ENCODE measurements around the gene CHMP4A.

Gene CHMP4A

GRCh38 chr14:24212924-24213865, at the start of gene CHMP4A:
Gene CHMP4A (minus strand): TSS chr14:24213488. CDS start chr14:24213439, 49 bp downstream.
- DNase-seq (ENCODE audit: low read depth in 3 of 3, low spot score in 1 of 3): peak; percentile 84 to 91 (median 84)

GRCh38 chr14:24261969-24262327, 48.7 kb upstream of the CHMP4A start:
- DNase-seq (ENCODE audit: low read depth in 3 of 3, low spot score in 1 of 3): no peak

DNA sequence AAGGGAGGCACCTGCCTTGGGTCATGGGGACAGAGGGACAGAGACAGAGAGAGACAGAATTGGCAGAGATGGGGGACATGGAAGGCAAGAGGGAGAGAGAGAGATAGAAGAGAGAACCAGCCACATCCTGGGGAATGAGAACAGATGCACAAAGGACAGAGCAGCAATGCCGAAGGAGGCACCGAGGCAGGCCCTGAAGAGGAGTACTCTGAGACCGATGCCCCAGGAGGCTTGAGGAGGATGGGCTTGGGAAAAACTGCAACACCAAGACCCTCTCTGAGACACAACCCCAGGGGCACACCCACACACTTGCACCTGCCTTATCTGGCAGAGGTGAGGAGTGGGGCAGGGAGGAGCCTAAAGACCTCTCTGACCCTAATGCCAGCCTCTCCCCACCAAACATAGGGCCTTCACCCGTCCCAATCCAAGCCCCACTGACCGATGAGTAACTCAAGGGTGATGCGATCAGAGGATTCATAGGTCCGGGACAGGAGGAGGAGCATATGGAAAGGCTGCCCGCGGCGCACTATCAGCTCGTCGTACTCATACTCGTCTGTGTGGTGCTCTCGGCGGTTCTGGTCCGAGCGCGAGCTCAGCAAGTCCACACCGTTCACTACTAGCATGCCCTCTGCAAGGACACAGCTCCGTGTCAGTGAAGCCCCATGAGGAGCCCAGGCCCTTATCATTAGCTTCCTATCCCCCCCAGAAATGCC, 48.1 kb upstream of the CHMP4A start:
- no peak for DNase-seq (ENCODE audit: low read depth in 3 of 3, low spot score in 1 of 3)

- DNase-seq (ENCODE audit: low read depth in 3 of 3, low spot score in 1 of 3): no peak
These were observed 47.5 kb upstream of the CHMP4A start for GRCh38 chr14:24260780-24261157.

GRCh38 chr14:24260026-24260779, 46.9 kb upstream of the CHMP4A start:
- no peak for DNase-seq (ENCODE audit: low read depth in 3 of 3, low spot score in 1 of 3)

- no peak for DNase-seq (ENCODE audit: low read depth in 3 of 3, low spot score in 1 of 3)
These were observed 46.2 kb upstream of the CHMP4A start for GRCh38 chr14:24259282-24260025.

DNA sequence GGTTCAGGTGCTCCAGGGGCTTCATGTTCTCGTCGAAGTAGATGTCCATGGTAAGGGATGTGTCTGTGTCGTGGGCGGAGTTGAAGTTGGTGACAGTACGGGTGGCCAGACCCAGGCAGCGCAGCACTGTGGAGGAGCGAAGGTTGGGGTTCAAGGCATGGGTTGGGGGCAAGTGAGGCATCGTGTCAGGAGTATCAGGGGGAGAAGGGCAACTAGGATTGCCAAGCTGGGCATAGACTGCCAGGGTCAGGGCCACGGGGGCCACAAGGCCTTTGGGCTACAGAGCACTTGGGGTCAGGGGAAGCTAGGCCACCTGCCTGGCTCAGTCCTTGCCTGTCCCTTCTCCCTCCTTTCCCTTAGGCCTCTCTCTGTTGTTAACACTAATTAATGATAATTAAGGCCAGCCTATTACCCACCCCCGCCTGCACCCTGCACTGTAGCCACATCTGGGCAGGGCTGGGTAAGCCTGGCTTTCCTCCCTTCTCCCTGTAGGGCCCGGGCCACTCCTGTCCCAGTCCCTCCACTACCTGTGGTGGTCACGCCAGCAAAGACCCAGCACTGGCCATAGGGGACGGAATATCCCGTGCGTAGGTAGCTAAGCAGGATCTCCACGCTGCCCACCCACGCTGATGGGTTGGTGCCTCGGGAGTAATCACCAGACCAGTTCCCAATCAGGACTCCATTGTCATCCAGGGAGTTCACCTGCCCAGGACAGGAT, 45.4 kb upstream of the CHMP4A start:
- DNase-seq (ENCODE audit: low read depth in 3 of 3, low spot score in 1 of 3): no peak

- no peak for DNase-seq (ENCODE audit: low read depth in 3 of 3, low spot score in 1 of 3)
These were observed 44.8 kb upstream of the CHMP4A start for GRCh38 chr14:24258119-24258518.

- no peak for DNase-seq (ENCODE audit: low read depth in 3 of 3, low spot score in 1 of 3)
These were observed 43.7 kb upstream of the CHMP4A start for GRCh38 chr14:24256960-24257359.

- DNase-seq (ENCODE audit: low read depth in 3 of 3, low spot score in 1 of 3): no peak
These were observed 42.8 kb upstream of the CHMP4A start for GRCh38 chr14:24255931-24256711.

- DNase-seq (ENCODE audit: low read depth in 3 of 3, low spot score in 1 of 3): no peak
These were observed 42.1 kb upstream of the CHMP4A start for GRCh38 chr14:24255438-24255837.

DNA sequence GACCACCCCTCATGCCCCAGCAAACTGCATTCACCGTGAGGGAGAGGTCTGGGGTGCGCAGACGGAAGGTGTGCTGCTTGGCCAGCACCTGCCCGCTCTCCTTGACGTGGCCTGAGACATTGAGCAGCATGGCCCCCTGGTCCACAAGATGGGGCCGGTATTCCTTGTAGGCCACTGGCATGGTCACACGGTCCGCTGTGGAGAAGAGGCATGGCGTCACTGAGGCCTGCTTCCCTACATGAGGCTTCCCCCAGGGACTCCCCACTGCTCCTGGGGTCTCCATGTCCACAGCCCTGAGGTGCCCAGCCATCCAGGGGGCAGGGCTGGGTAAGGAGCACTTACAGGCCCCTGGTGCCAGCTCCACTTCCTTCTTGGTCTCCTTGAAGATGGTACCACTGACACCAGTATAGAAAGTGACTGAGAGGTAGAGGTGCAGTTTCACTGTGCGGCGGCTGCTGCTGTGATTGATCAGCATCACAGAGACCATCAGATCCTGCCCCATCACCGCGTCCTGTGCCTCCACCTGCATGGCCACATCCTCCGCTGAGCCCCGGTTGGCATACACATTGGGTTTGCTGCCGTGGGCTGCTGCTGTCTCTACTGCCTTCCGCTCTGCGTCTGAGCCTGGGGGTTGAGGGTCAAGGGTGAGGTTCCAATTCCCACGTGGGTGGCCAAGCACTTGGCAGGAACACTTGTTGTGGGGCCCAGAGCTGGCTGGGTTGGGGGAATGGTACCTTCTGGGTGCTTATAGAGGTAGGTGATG, 41.5 kb upstream of the CHMP4A start:
- no peak for DNase-seq (ENCODE audit: low read depth in 3 of 3, low spot score in 1 of 3)

DNA sequence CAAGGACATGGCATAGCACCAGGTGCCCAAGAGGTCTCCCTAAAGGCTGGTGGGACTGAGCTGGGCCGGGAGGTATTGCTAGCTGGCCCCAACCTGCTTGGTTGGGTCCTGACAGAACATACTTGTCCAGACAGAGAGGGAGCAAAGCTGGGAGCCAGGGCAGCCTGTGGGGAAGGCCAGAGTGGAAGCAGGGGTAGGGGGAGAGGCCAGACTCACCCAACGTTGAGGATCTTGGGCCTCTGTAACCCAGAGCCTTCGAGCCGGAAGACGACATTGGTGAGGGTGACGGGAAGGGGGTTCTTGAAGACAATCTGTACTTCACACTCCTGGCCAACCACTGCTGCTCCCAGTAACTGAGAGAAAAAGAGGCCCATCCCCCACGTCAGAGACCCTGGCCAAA, 40.6 kb upstream of the CHMP4A start:
- no peak for DNase-seq (ENCODE audit: low read depth in 3 of 3, low spot score in 1 of 3)

DNA sequence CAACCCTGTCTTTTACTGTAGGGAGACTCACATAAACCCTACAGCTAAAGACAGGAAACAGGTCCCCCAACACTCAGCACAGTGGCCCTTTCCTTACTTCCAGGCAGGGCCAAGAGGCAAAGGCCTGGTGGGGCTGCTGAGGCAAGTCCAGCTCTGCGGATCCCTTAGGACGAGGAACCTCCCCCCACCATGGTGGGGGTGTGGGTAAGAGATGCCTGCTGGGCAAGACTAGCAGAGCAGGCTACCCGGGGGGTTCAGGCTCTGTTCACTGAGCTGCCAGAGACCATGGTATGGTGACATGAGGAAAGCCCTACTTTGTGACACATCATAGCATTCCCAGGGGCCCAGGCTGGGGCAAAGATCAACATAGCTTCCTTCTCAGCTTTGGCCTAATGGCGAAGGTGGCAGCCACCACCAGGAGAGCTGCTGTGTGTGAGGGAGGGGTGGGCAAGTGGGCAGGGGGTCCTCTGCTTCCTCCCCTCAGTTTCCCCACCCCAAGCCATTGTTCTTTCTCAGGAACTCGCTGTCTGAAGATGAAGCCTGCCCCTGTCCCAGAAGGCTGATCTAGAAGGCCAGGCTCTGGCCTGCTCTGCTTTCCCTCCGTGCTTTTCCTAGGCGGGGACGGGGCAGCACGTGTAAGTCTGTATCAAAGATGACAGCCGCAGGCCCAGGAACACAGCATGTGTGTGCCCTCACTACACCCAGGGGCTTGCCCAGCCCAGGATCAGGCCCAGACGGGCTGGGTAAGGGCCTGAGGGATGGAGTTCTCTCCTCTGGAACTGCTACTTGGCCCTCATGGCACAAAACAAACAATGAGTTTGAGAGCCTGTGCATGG, 39.2 kb upstream of the CHMP4A start:
- no peak for DNase-seq (ENCODE audit: low read depth in 3 of 3, low spot score in 1 of 3)

DNA sequence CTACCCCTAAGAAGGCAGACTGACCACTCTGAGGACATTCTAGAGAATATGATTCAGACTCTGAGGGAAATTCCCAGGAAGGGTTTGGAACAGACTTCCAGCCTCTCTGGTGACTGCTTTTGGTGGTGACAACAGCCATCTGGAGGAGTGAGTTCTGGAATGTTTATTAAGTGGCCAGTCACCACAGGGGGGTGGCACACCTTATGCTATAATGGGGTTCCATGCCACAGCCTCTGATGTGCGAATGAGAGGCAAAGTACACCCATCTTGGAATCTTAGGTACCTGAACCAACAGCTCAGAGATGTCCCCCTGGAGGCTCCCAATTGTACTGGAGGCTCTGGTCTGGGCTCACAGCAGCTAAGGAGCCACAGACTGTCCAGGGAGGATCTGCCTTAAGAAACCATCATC, 38.6 kb upstream of the CHMP4A start:
- DNase-seq (ENCODE audit: low read depth in 3 of 3, low spot score in 1 of 3): no peak

- DNase-seq (ENCODE audit: low read depth in 3 of 3, low spot score in 1 of 3): no peak
These were observed 37.1 kb upstream of the CHMP4A start for GRCh38 chr14:24250354-24250753.

DNA sequence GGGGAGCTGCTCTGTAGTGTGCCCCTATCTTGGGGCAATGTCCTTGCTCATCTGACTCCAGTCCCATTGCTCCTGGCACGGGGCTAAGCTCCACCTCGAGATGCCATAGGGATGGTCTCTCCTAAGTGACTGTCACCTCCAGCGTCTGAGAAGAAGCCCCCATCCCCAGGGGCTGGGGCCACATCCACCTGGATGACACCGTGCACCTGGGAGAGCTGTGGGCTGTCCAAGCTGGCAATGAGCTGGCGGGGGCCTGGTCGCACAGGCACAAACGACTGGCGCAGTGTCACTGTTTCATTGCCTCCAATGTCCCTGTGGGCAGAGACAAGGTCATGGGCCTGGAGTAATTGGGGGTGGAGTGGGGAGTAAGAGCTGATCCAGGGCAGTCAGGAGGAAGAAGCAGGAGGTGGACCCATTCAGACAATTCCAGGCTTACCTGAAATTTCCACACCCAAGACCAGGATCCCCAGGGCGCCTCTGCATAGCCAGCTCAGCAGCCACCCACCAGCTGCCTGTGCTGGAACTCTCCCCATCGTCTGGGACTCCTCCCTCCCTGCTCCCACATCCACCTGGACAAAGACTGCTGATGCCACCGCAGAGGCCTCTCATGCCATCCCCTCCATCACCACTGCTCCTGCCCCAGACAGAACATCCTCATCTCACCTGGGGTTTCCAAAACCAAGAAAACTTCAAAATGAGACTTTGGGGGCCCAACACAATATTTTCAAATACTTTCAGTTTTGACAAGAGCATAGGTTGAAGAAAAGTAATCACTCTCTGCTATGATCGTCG, 36.1 kb upstream of the CHMP4A start:
- DNase-seq (ENCODE audit: low read depth in 3 of 3, low spot score in 1 of 3): no peak
